Loucy (cell line): ENCODE results near the gene OR8G1.
"Not testable (repeated sequence)": the region's sequence is repeated elsewhere in the genome, so short reads cannot be mapped to it uniquely, and the experiment has no call there.

Experiments
- H2AFZ ChIP-seq: fragments of 200-600 bp; sonication (generic); 2 replicates; pipeline ENCODE4 v1.6.0; 2016; ENCODE audit warnings: antibody characterized with exemption, mild to moderate bottlenecking, low read length, moderate library complexity
- H3F3A ChIP-seq: fragments of 200-600 bp; 2 replicates; pipeline ENCODE4 v1.6.0; 2016; ENCODE audit warnings: antibody characterized with exemption, low read depth, mild to moderate bottlenecking
- H3K27me3 ChIP-seq: fragments of 200-600 bp; sonication (generic); 2 replicates; pipeline ENCODE4 v1.6.1; 2014; ENCODE audit warnings: low read length, mild to moderate bottlenecking; ENCODE audit not compliant: insufficient read depth, poor library complexity, severe bottlenecking
- H3K36me3 ChIP-seq: fragments of 200-600 bp; sonication (generic); 2 replicates; pipeline ENCODE4 v1.6.1; 2016; ENCODE audit warnings: low read length; ENCODE audit not compliant: insufficient read depth
- H3K4me1 ChIP-seq: fragments of 200-600 bp; sonication (generic); 2 replicates; pipeline ENCODE4 v1.5.1; 2014; ENCODE audit warnings: low read length, mild to moderate bottlenecking; ENCODE audit not compliant: insufficient read depth, poor library complexity, severe bottlenecking
- H3K4me2 ChIP-seq: fragments of 200-600 bp; sonication (generic); 2 replicates; pipeline ENCODE4 v1.6.0; 2014; ENCODE audit warnings: antibody characterized with exemption, low read length, low read depth, mild to moderate bottlenecking; ENCODE audit not compliant: poor library complexity, severe bottlenecking
- H3K4me3 ChIP-seq: fragments of 200-600 bp; sonication (generic); 2 replicates; pipeline ENCODE4 v1.5.1; 2014; ENCODE audit warnings: low read length, mild to moderate bottlenecking, mixed read lengths; ENCODE audit not compliant: poor library complexity, severe bottlenecking
- H3K79me2 ChIP-seq: fragments of 200-600 bp; sonication (generic); 2 replicates; pipeline ENCODE4 v1.6.1; 2014; ENCODE audit warnings: low read length; ENCODE audit not compliant: insufficient read depth
- H3K9ac ChIP-seq: fragments of 200-600 bp; sonication (generic); 2 replicates; pipeline ENCODE4 v1.6.0; 2014; ENCODE audit warnings: mild to moderate bottlenecking, low read depth, low read length, moderate library complexity; ENCODE audit not compliant: poor library complexity, severe bottlenecking
- H3K9me2 ChIP-seq: fragments of 200-600 bp; sonication (generic); replicated peaks from 2 replicates; pipeline ENCODE4 v1.6.1; 2016; ENCODE audit warnings: low read depth, low read length, mixed read lengths
- H3K9me3 ChIP-seq: fragments of 200-600 bp; sonication (generic); 2 replicates; pipeline ENCODE4 v1.6.1; 2014; ENCODE audit warnings: mild to moderate bottlenecking, antibody characterized with exemption, low read length, low read depth; ENCODE audit not compliant: insufficient read depth
- H4K20me1 ChIP-seq: fragments of 200-600 bp; sonication (generic); 2 replicates; pipeline ENCODE4 v1.6.0; 2014; ENCODE audit warnings: antibody characterized with exemption, low read length, mild to moderate bottlenecking; ENCODE audit not compliant: insufficient read depth, poor library complexity, severe bottlenecking
- CTCF ChIP-seq: fragments of 200-600 bp; sonication (generic); conservative IDR thresholded peaks from 2 replicates; pipeline ENCODE4 v1.5.1; 2014; ENCODE audit warnings: mild to moderate bottlenecking, antibody characterized with exemption, low read length
- EZH2phosphoT487 ChIP-seq: fragments of 200-600 bp; IDR thresholded peaks from 2 replicates; pipeline ENCODE4 v1.6.1; 2018; ENCODE audit warnings: antibody characterized with exemption, mild to moderate bottlenecking, moderate library complexity, borderline replicate concordance

Gene OR8G1

GRCh38 chr11:124219126-124219525 is 21.8 kb upstream of the OR8G1 start:
- H3K4me2 ChIP-seq, result no peak overlapping the region
- no peaks in the 10 kb centered on the region for H3F3A ChIP-seq
- no peaks in the 10 kb centered on the region for H3K4me1 ChIP-seq
- H3K79me2 ChIP-seq, result no peaks in the 10 kb centered on the region
- H3K9ac ChIP-seq, result no peak overlapping the region
- H3K9me2 ChIP-seq, result no peaks in the 10 kb centered on the region
- H3K9me3 ChIP-seq, result no peaks in the 10 kb centered on the region
- H3K4me3 ChIP-seq, result no peak overlapping the region
- TF ChIP-seq CTCF, result no peak
- TF ChIP-seq EZH2phosphoT487, result no peak
- no peak overlapping the region for H2AFZ ChIP-seq
- no peaks in the 10 kb centered on the region for H4K20me1 ChIP-seq
- H3K27me3 ChIP-seq, result no peaks in the 10 kb centered on the region
- H3K36me3 ChIP-seq, result no peaks in the 10 kb centered on the region

- H2AFZ ChIP-seq, result no peak overlapping the region
- no peak overlapping the region for H3K9ac ChIP-seq
- H3K4me1 ChIP-seq, result no peaks in the 10 kb centered on the region
- H4K20me1 ChIP-seq, result no peaks in the 10 kb centered on the region
- H3K36me3 ChIP-seq, result no peaks in the 10 kb centered on the region
- no peaks in the 10 kb centered on the region for H3F3A ChIP-seq
- H3K4me2 ChIP-seq, result no peak overlapping the region
- H3K9me2 ChIP-seq, result no peaks in the 10 kb centered on the region
- H3K79me2 ChIP-seq, result no peaks in the 10 kb centered on the region
- H3K9me3 ChIP-seq, result no peaks in the 10 kb centered on the region
- H3K27me3 ChIP-seq, result no peaks in the 10 kb centered on the region
- TF ChIP-seq EZH2phosphoT487 (no peak), CTCF (no peak)
- no peak overlapping the region for H3K4me3 ChIP-seq
Observed at GRCh38 chr11:124222407-124222806, 18.5 kb upstream of the OR8G1 start.

GRCh38 chr11:124224618-124225423 is 16.1 kb upstream of the OR8G1 start:
- H3K4me2 ChIP-seq, H3K4me3 ChIP-seq, H3K27me3 ChIP-seq, H4K20me1 ChIP-seq, H3K4me1 ChIP-seq, H3K9ac ChIP-seq, H3K9me2 ChIP-seq, H3F3A ChIP-seq, H3K79me2 ChIP-seq, H3K36me3 ChIP-seq, H3K9me3 ChIP-seq, H2AFZ ChIP-seq: not testable (repeated sequence)

GRCh38 chr11:124225471-124225870 is 15.4 kb upstream of the OR8G1 start:
- no peaks in the 10 kb centered on the region for H3F3A ChIP-seq
- H3K79me2 ChIP-seq, result no peaks in the 10 kb centered on the region
- H3K9me3 ChIP-seq, result no peaks in the 10 kb centered on the region
- H3K9ac ChIP-seq, result no peak overlapping the region
- no peak overlapping the region for H3K4me3 ChIP-seq
- TF ChIP-seq EZH2phosphoT487, result no peak
- no peak overlapping the region for H3K4me2 ChIP-seq
- H3K36me3 ChIP-seq, result no peaks in the 10 kb centered on the region
- no peaks in the 10 kb centered on the region for H4K20me1 ChIP-seq
- no peaks in the 10 kb centered on the region for H3K4me1 ChIP-seq
- H3K27me3 ChIP-seq, result no peaks in the 10 kb centered on the region
- H3K9me2 ChIP-seq, result no peaks in the 10 kb centered on the region
- H2AFZ ChIP-seq, result no peak overlapping the region
